Hematopoietic multipotent progenitor cell treated with erythropoietin and hydrocortisone succinate and interleukin-3 and kit ligand, for 4 days (in vitro differentiated cells): ENCODE data around the gene EIF2B2.
A peak's percentile ranks its signal among the peaks of the same experiment; 100 is the strongest.
"Not testable (repeated sequence)": the region's sequence is repeated elsewhere in the genome, so short reads cannot be mapped to it uniquely, and the experiment has no call there.

ENCODE experiments used
- DNase-seq: peaks from one replicate; pipeline ENCODE4 v3.0.0-alpha.2; 2015

EIF2B2 gene

GRCh38 chr14:74995781-74996180, 6.9 kb upstream of the EIF2B2 start:
- DNase-seq: not testable (repeated sequence)

DNA sequence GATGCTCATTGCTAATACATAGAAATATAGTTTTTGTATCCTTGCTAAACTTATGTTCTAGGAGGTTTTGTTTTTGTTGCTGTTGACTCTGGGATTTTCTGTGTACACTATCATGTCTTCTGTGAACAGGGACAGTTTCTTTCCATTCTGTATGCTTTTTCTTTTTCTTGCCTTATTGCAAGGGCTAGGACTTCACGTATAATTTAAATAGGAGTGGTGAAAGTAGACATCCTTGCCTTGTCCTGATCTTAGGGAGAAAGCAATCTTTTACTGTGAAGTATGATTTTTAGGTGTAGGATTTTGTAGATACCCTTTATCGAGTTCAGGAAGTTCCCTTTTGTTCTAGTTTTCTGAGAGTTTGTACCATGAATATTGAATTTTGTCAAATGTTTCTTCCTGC, 1.5 kb upstream of the EIF2B2 start:
- DNase-seq: no peak

DNA sequence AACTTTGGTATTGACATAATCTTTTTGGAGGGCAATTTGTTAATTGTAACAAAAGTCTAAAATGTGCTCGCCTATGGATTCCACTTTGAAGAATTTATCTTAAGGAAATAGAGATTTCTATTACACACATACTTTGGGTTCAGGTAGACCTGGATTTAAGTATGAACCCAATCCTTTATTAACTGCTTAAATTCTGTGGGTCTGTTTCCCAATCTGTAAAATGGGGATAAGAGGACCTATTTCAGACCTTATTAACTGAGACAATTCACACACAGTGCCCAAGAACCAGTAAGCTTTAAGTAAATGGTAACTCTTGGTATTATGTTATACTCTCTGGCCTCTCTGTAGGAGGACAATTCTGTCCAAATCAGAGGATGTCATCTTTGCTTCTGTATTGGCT, 822 bp upstream of the EIF2B2 start:
- DNase-seq: no peak

- peak; percentile 20 for DNase-seq
Observed at GRCh38 chr14:75003250-75004027, 718 bp downstream of the EIF2B2 start.

GRCh38 chr14:75005357-75005756, 2.6 kb downstream of the EIF2B2 start:
- no peak for DNase-seq

DNA sequence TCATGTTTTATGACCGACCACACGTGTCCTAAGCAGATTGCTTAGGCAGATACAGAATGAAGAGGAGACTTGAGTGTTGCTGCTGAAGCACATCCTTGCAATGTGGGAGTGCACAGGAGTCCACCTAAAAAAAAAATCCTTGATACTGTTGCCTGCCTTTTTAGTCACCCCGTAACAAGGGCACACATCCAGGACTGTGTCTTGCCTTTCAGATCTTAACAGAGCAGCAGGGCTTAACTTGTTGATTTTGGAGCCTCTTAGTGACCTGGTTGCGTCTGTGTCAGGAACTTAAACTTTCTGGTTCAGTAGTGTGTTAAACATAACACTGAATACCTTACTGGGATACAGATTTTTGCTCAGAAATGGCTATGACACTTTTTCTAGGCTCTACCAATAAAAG, 6.5 kb downstream of the EIF2B2 start:
- DNase-seq: no peak

DNA sequence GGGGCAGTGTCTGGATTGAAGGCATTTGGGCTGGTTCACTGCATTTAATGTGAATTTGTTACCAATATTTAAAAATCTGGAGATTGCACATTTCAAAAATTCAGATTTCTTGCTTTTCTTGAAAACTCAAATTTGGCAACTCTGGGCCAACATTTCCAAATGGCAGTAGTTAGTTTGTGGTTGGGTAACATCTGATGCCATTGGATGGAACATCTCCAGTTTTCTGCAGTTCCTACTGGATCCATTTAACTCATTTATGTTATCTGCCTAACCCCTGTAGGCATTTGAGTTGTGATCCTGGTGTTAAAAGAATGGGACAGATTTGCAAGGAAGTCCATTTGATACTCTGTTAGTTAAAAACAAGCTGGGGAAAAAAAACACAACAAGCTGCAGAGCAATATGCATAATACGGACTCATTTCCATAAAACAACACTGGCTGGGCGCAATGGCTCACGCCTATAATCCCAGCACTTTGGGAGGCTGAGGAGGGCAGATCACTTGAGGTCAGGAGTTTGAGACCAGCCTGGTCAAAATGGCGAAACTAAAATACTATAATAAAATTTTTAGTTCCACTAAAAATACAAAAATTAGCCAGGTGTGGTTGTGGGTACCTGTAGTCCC, 7.9 kb downstream of the EIF2B2 start:
- DNase-seq: no peak

DNA sequence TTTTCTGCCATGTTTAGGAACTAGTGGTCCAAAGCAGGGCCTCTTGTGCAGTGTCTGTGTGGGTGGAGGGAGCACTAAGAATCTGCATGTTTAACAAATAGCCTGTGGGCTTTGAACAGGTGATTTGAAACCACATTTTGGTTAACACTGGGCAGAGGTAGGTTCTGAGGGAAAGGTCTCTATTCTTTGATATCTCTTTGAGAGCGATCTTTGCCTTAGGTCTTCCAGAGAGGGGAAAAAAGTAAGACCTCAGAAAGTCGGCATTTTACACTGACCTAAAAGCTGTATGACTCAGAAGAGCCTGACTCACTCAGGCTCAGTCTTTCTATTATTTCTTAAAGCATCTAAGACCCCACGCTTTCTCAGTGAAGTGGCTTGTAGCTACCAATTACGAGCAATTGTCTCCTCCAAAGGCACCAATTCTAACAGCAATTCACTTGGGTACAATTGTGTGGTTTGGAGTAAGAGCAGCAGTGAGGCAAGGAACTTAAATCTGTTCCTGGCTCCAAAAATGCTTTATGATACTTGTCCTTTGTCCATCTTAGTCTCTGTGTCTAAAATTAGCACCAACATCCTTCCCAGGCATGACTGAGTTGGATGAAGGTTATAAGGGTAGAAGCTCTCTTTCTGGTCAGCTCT, 8.8 kb downstream of the EIF2B2 start:
- no peak for DNase-seq

- DNase-seq: no peak
Observed at GRCh38 chr14:75013290-75013689, 10.6 kb downstream of the EIF2B2 start.

GRCh38 chr14:75015496-75015895, 12.8 kb downstream of the EIF2B2 start:
- no peak for DNase-seq

- no peak for DNase-seq
Observed at GRCh38 chr14:75016815-75017214, 14.1 kb downstream of the EIF2B2 start.

GRCh38 chr14:75018694-75019093, 16.0 kb downstream of the EIF2B2 start:
- no peak for DNase-seq

GRCh38 chr14:75022655-75023054, 19.9 kb downstream of the EIF2B2 start:
- peak; percentile 69 for DNase-seq

- no peak for DNase-seq
Observed at GRCh38 chr14:75023108-75023507, 20.4 kb downstream of the EIF2B2 start.

- peak; percentile 65 for DNase-seq
Observed at GRCh38 chr14:75025082-75025481, 22.4 kb downstream of the EIF2B2 start.

DNA sequence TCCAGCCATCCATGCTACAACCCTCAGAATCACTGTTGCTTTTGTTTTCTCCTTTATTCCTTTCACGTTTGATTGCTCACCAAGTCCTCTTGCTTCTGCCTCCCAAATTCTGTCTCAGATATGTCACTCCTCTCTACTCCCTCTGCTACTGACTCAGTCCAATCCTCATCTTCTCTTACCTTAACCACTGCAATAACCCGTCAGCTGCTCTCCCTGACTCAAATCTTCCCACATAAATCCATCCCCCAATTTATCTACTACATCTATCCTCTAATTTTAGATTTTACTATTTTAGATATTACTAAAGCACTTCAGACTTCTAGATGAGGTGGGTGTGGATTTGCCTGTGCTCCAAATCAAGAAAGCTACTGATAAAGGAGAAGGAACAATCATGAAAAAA, 23.2 kb downstream of the EIF2B2 start:
- DNase-seq: no peak

GRCh38 chr14:75030147-75030546, 27.4 kb downstream of the EIF2B2 start:
- no peak for DNase-seq

DNA sequence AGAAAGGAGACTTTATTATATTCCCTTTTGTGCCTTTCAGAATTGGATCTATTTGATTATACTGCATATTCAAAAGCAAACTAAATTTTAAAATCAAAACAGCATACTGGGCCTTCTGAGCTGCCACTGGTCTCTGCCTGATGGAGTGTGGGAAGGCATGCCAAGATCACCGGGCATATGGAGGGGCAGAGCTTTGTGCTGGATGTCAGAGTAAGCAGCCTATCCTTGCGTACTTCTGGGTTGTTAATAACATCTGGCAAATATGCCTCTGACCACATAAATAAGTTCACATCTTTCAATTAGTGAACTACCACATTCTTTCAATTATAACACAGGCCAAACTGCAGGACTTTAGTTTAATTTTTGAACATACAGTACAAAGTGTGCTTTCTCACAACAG, 30.2 kb downstream of the EIF2B2 start:
- DNase-seq: no peak

- DNase-seq: peak; percentile 64
Observed at GRCh38 chr14:75040507-75040906, 37.8 kb downstream of the EIF2B2 start.

GRCh38 chr14:75040959-75041358, 38.2 kb downstream of the EIF2B2 start:
- no peak for DNase-seq

DNA sequence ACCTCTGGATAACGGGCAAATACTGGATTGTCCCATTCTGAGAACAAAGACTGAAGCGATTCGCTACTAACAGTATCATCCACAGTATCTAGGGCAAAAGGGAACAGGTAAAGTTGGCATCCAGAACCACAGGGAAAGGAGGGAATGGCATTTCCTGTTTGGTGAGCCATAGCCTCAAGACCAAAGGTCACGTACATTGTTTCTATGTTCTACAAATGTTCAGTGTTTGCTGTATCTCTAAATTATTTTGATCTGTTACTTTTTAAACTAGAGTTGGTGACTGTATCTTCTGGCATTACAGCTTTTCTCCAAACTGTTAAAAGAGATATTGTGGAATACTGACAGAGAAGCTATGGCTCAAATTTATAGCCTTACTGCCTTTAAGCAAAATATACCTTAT, 38.9 kb downstream of the EIF2B2 start:
- DNase-seq: no peak

- DNase-seq: no peak
Observed at GRCh38 chr14:75042035-75042434, 39.3 kb downstream of the EIF2B2 start.

DNA sequence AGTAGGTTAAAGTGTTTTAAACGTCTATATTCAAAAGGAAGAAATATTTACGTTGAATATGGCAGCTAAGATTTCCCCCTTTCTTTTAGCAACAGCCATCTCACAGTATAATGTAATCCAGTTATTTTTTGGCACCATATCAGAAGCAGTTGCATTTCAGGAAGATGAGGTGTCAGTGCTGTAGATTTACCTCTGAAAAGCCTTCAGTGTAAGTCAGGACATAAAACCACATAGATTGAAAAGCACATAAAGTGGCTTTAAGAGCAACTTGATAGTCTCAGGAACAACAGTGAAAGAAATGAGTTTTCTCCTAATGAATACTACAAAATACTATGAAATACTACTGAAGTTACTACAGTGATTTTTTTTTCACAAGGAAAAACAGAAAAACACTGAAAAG, 41.6 kb downstream of the EIF2B2 start:
- DNase-seq: peak; percentile 52

DNA sequence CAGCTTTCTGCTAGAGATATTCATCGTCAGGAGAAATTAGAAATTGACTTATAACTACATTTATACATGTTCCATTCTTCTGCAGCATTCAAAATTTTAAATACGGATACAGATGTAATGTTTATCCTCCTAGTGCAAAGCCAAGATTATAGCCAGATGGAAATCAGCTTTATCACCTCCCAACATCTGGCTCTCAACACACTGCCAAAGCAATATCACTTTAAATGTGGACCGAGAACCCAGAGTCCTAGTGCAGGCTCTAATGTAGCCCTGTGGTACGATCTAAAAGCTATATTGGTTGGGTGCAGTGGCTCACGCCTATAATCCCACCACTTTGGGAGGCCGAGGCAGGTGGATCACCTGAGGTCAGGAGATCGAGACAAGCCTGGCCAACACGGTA, 42.0 kb downstream of the EIF2B2 start:
- DNase-seq: peak; percentile 56
